CD4-positive, alpha-beta T cell treated with Interleukin-2 at 100 ng/mL for 4 hours (primary cell): ENCODE results near the gene MAP1LC3B.
A peak's percentile ranks its signal among the peaks of the same experiment; 100 is the strongest.
"Not testable (repeated sequence)": the region's sequence is repeated elsewhere in the genome, so short reads cannot be mapped to it uniquely, and the experiment has no call there.

Source experiments
- DNase-seq: peaks from one replicate; pipeline ENCODE4 v3.0.0-alpha.2; 2020; ENCODE audit warnings: low spot score

MAP1LC3B gene

GRCh38 chr16:87380881-87381280 lies 11.3 kb upstream of the MAP1LC3B start:
- DNase-seq = no peak

GRCh38 chr16:87382023-87382785 lies 9.9 kb upstream of the MAP1LC3B start:
- no peak for DNase-seq

GRCh38 chr16:87383505-87384161 lies 8.5 kb upstream of the MAP1LC3B start, which contains the start of gene FBXO31:
Gene FBXO31, minus strand, starts transcription at chr16:87383776. Its CDS starts 32 bp downstream, at chr16:87383744.
- DNase-seq = peak; percentile 86

GRCh38 chr16:87384162-87384874 lies 7.8 kb upstream of the MAP1LC3B start:
- no peak for DNase-seq

- not testable (repeated sequence) for DNase-seq
These were observed 7.3 kb upstream of the MAP1LC3B start for GRCh38 chr16:87384875-87385167.

- DNase-seq = peak; percentile 96
These were observed 4.0 kb upstream of the MAP1LC3B start for GRCh38 chr16:87387942-87388817.

GRCh38 chr16:87388818-87389134 lies 3.4 kb upstream of the MAP1LC3B start:
- DNase-seq = no peak

GRCh38 chr16:87389245-87389644 lies 2.9 kb upstream of the MAP1LC3B start:
- DNase-seq = no peak

- not testable (repeated sequence) for DNase-seq
These were observed 2.2 kb upstream of the MAP1LC3B start for GRCh38 chr16:87389914-87390313.

GRCh38 chr16:87390641-87391323 lies 1.4 kb upstream of the MAP1LC3B start:
- no peak for DNase-seq

GRCh38 chr16:87391324-87391949 lies 699 bp upstream of the MAP1LC3B start:
- no peak for DNase-seq

GRCh38 chr16:87392821-87393679 lies 914 bp downstream of the MAP1LC3B start:
- peak; percentile 15 for DNase-seq

GRCh38 chr16:87393680-87394055 lies 1.5 kb downstream of the MAP1LC3B start:
- DNase-seq = no peak

- DNase-seq = no peak
These were observed 3.2 kb downstream of the MAP1LC3B start for GRCh38 chr16:87395181-87395842.

GRCh38 chr16:87404764-87405625 lies 12.9 kb downstream of the MAP1LC3B start:
- DNase-seq = no peak

GRCh38 chr16:87406495-87407088 lies 14.5 kb downstream of the MAP1LC3B start:
- no peak for DNase-seq

GRCh38 chr16:87407511-87408112 lies 15.5 kb downstream of the MAP1LC3B start:
- DNase-seq = peak; percentile 22

- no peak for DNase-seq
These were observed 17.0 kb downstream of the MAP1LC3B start for GRCh38 chr16:87409153-87409552.
